WTC11 (cell line): ENCODE data around the gene SEMA3C. TPM values are rescaled to one million over a fixed set of nuclear protein-coding genes. Genes with fewer than 3 reads are reported as not detected.

Source experiments
- ATAC-seq: fragments of 200-7000 bp; cut with Tn5 transposase; 2 replicates; pipeline ENCODE4 v1.10.0; 2021; ENCODE audit warnings: mild to moderate bottlenecking, moderate library complexity
- CTCF ChIA-PET: fragments of 300-600 bp; sonication (Branson Sonifier 250); formaldehyde crosslinking; loops from one replicate; lab custom pipeline; 2021; ENCODE audit warnings: antibody characterized with exemption; lab: Charles Lee
- POLR2A ChIA-PET: fragments of 350-600 bp; sonication (Branson Sonifier 250); formaldehyde crosslinking; loops from one replicate; lab custom pipeline; 2021; ENCODE audit warnings: antibody characterized with exemption; lab: Charles Lee
- DNase-seq: peaks from one replicate; pipeline ENCODE4 v3.0.0; 2021; ENCODE audit warnings: low spot score
- H3K27ac Mint-ChIP-seq: 2 replicates; pipeline ENCODE4 v1.8.0; 2021; ENCODE audit warnings: mixed read lengths
- H3K27me3 Mint-ChIP-seq: 2 replicates; pipeline ENCODE4 v1.8.0; 2021; ENCODE audit warnings: low read depth, mild to moderate bottlenecking, moderate library complexity, mixed read lengths
- H3K36me3 Mint-ChIP-seq: 2 replicates; pipeline ENCODE4 v1.8.0; 2021; ENCODE audit warnings: mixed read lengths
- H3K4me1 Mint-ChIP-seq: 2 replicates; pipeline ENCODE4 v1.8.0; 2022; ENCODE audit warnings: mixed read lengths
- H3K4me3 Mint-ChIP-seq: 2 replicates; pipeline ENCODE4 v1.8.0; 2021; ENCODE audit warnings: mild to moderate bottlenecking, moderate library complexity, mixed read lengths
- H3K9me3 Mint-ChIP-seq: 2 replicates; pipeline ENCODE4 v1.8.0; 2021; ENCODE audit warnings: mixed read lengths
- ATF3 ChIP-seq: sonication (generic); formaldehyde crosslinking; conservative IDR thresholded peaks from 2 replicates; pipeline ENCODE4 v1.8.1; 2022; ENCODE audit warnings: mild to moderate bottlenecking, missing genetic modification reagents
- CREM ChIP-seq: sonication (generic); formaldehyde crosslinking; IDR thresholded peaks from 2 replicates; pipeline ENCODE4 v1.8.1; 2022; ENCODE audit warnings: mild to moderate bottlenecking, missing genetic modification reagents, moderate library complexity
- EMX1 ChIP-seq: fragments of 250-450 bp; sonication (Bioruptor Pico); IDR thresholded peaks from 2 replicates; pipeline ENCODE4 v1.8.0; 2021; ENCODE audit warnings: mild to moderate bottlenecking
- ERG ChIP-seq: fragments of 250-450 bp; sonication (Bioruptor Pico); IDR thresholded peaks from 2 replicates; pipeline ENCODE4 v1.8.0; 2021; ENCODE audit warnings: mild to moderate bottlenecking
- FOXK1 ChIP-seq: sonication (generic); formaldehyde crosslinking; IDR thresholded peaks from 2 replicates; pipeline ENCODE4 v1.8.0; 2022; ENCODE audit warnings: mild to moderate bottlenecking, moderate library complexity, missing genetic modification reagents
- GABPB1 ChIP-seq: sonication (generic); formaldehyde crosslinking; IDR thresholded peaks from 2 replicates; pipeline ENCODE4 v1.8.1; 2023; ENCODE audit warnings: mild to moderate bottlenecking, missing genetic modification reagents
- KAT7 ChIP-seq: sonication (generic); formaldehyde crosslinking; IDR thresholded peaks from 2 replicates; pipeline ENCODE4 v1.8.1; 2023; ENCODE audit warnings: missing genetic modification reagents, mild to moderate bottlenecking, borderline replicate concordance
- MXD4 ChIP-seq: fragments of 250-450 bp; sonication (Bioruptor Pico); IDR thresholded peaks from 2 replicates; pipeline ENCODE4 v1.8.0; 2021; ENCODE audit warnings: mild to moderate bottlenecking, moderate library complexity, borderline replicate concordance
- NFATC4 ChIP-seq: fragments of 250-450 bp; sonication (Bioruptor Pico); IDR thresholded peaks from 2 replicates; pipeline ENCODE4 v1.9.0; 2021; ENCODE audit warnings: mild to moderate bottlenecking
- NFE2L1 ChIP-seq: sonication (generic); formaldehyde crosslinking; IDR thresholded peaks from 2 replicates; pipeline ENCODE4 v1.8.1; 2023; ENCODE audit warnings: missing genetic modification reagents
- NFYB ChIP-seq: sonication (generic); formaldehyde crosslinking; conservative IDR thresholded peaks from 2 replicates; pipeline ENCODE4 v1.8.0; 2022; ENCODE audit warnings: low read depth, missing genetic modification reagents
- NR1H2 ChIP-seq: sonication (generic); formaldehyde crosslinking; IDR thresholded peaks from 2 replicates; pipeline ENCODE4 v1.9.0; 2021; ENCODE audit warnings: mild to moderate bottlenecking, moderate library complexity, missing genetic modification reagents
- NR3C1 ChIP-seq: sonication (generic); formaldehyde crosslinking; conservative IDR thresholded peaks from 2 replicates; pipeline ENCODE4 v1.8.1; 2023; ENCODE audit warnings: low read depth, mild to moderate bottlenecking, missing genetic modification reagents
- SMAD3 ChIP-seq: sonication (generic); formaldehyde crosslinking; IDR thresholded peaks from 2 replicates; pipeline ENCODE4 v1.8.0; 2022; ENCODE audit warnings: missing genetic modification reagents, mild to moderate bottlenecking, borderline replicate concordance
- SMAD4 ChIP-seq: sonication (generic); formaldehyde crosslinking; IDR thresholded peaks from 2 replicates; pipeline ENCODE4 v1.8.0; 2022; ENCODE audit warnings: mild to moderate bottlenecking, missing genetic modification reagents
- SP1 ChIP-seq: sonication (generic); formaldehyde crosslinking; conservative IDR thresholded peaks from 2 replicates; pipeline ENCODE4 v1.8.1; 2022; ENCODE audit warnings: missing genetic modification reagents
- TCF7 ChIP-seq: sonication (generic); formaldehyde crosslinking; IDR thresholded peaks from 2 replicates; pipeline ENCODE4 v1.8.0; 2022; ENCODE audit warnings: mild to moderate bottlenecking, low read depth, missing genetic modification reagents, moderate library complexity
- TEAD1 ChIP-seq: sonication (generic); formaldehyde crosslinking; IDR thresholded peaks from 2 replicates; pipeline ENCODE4 v1.8.0; 2022; ENCODE audit warnings: mild to moderate bottlenecking, missing genetic modification reagents
- TEAD4 ChIP-seq: sonication (generic); formaldehyde crosslinking; IDR thresholded peaks from 2 replicates; pipeline ENCODE4 v1.8.0; 2022; ENCODE audit warnings: mild to moderate bottlenecking, missing genetic modification reagents
- USF1 ChIP-seq: sonication (generic); formaldehyde crosslinking; IDR thresholded peaks from 2 replicates; pipeline ENCODE4 v1.8.0; 2022; ENCODE audit warnings: mild to moderate bottlenecking, missing genetic modification reagents
- ZNF138 ChIP-seq: sonication (generic); formaldehyde crosslinking; conservative IDR thresholded peaks from 2 replicates; pipeline ENCODE4 v1.8.1; 2022; ENCODE audit warnings: mild to moderate bottlenecking, moderate library complexity, missing genetic modification reagents
- ZNF396 ChIP-seq: fragments of 250-450 bp; sonication (Bioruptor Pico); IDR thresholded peaks from 2 replicates; pipeline ENCODE4 v1.8.0; 2021; ENCODE audit warnings: mild to moderate bottlenecking, moderate library complexity, borderline replicate concordance
- ZNF532 ChIP-seq: fragments of 250-450 bp; sonication (Bioruptor Pico); IDR thresholded peaks from 2 replicates; pipeline ENCODE4 v1.9.0; 2021; ENCODE audit warnings: mild to moderate bottlenecking, borderline replicate concordance
- total RNA-seq: library from RNA; stranded (reverse); gene quantifications from 3 replicates; pipeline ENCODE4 v1.2.3, GENCODE V29; 2021

Gene SEMA3C
- total RNA-seq, 1 experiment from 2014 or later = 2.1 TPM

GRCh38 chr7:80839855-80840254 is 79.0 kb downstream of the SEMA3C start (continued):
- TF ChIP-seq ZNF396 (CRISPR knock-in tag) (no peak), NFATC4 (CRISPR knock-in tag) (no peak)

- no peak for DNase-seq
- POLR2A ChIA-PET = no interaction called here
- peaks cover 18% of the 10 kb centered on the region for H3K4me1 Mint-ChIP-seq
- TF ChIP-seq CREM (CRISPR knock-in tag) = no peak
- TF ChIP-seq TEAD1 = no peak
- no peak for TF ChIP-seq NR3C1 (CRISPR knock-in tag)
- TF ChIP-seq FOXK1 (CRISPR knock-in tag) = no peak
- TF ChIP-seq NFYB (CRISPR knock-in tag) = no peak
- TF ChIP-seq SMAD4 = no peak
- TF ChIP-seq KAT7 (CRISPR knock-in tag) = no peak
- no peak for TF ChIP-seq ZNF138
- no peak for TF ChIP-seq ZNF532 (CRISPR knock-in tag)
- no peak for TF ChIP-seq NR1H2 (CRISPR knock-in tag)
- no peak for TF ChIP-seq SMAD3
- no peak for TF ChIP-seq NFE2L1 (CRISPR knock-in tag)
- TF ChIP-seq, all 79 proteins: peak for 0
- Mint-ChIP-seq H3K36me3 (no peaks in the 10 kb centered on the region), H3K9me3 (no peaks in the 10 kb centered on the region), H3K27me3 (no peaks in the 10 kb centered on the region), H3K4me3 (no peak overlapping the region), H3K27ac (no peak overlapping the region)
- ATAC-seq = no peak
- CTCF ChIA-PET = no interaction called here
These were observed 80.2 kb downstream of the SEMA3C start for GRCh38 chr7:80838643-80839042.

- no peak for TF ChIP-seq ATF3 (CRISPR knock-in tag)
- no peak for TF ChIP-seq ERG (CRISPR knock-in tag)
- no peak for TF ChIP-seq MXD4 (CRISPR knock-in tag)
- TF ChIP-seq EMX1 (CRISPR knock-in tag) = no peak
- no peak for TF ChIP-seq TCF7 (CRISPR knock-in tag)
- TF ChIP-seq NR1H2 (CRISPR knock-in tag) = no peak
- TF ChIP-seq TEAD4 (CRISPR knock-in tag) = no peak
- no peak for TF ChIP-seq SP1 (CRISPR knock-in tag)
- TF ChIP-seq ZNF138 = no peak
- TF ChIP-seq GABPB1 (CRISPR knock-in tag) = no peak
- no peak for TF ChIP-seq TEAD1
- no peak for TF ChIP-seq USF1
- TF ChIP-seq, all 79 proteins: peak for 0
- peaks cover 13% of the 10 kb centered on the region for H3K4me1 Mint-ChIP-seq
- ATAC-seq (no peak), DNase-seq (no peak)
- H3K9me3 Mint-ChIP-seq = no peaks in the 10 kb centered on the region
- CTCF ChIA-PET = no interaction called here
- POLR2A ChIA-PET = no interaction called here
- no peaks in the 10 kb centered on the region for H3K36me3 Mint-ChIP-seq
- no peak overlapping the region for H3K27ac Mint-ChIP-seq
- H3K27me3 Mint-ChIP-seq = no peaks in the 10 kb centered on the region
- no peak overlapping the region for H3K4me3 Mint-ChIP-seq
These were observed 81.5 kb downstream of the SEMA3C start for GRCh38 chr7:80837345-80837744.
